SK-N-SH (cell line): ENCODE data around the gene FIZ1. TPM values are rescaled to one million over a fixed set of nuclear protein-coding genes. Genes with fewer than 3 reads are reported as not detected.

Experiments
- CTCF ChIA-PET: fragments of 300-600, 350-600 bp; formaldehyde crosslinking; extraction: SDS; loops from one replicate; lab custom pipeline; 2021; lab: Yijun Ruan, JAX
- POLR2A ChIA-PET: fragments of 350-600 bp; sonication (Branson Sonifier 250); formaldehyde crosslinking; extraction: SDS; loops from one replicate; lab custom pipeline; 2020; ENCODE audit warnings: antibody characterized with exemption, inconsistent platforms; lab: Yijun Ruan, JAX
- DNase-seq: peaks from one replicate; pipeline ENCODE4 v3.0.0; 2012
- H2AFZ ChIP-seq: fragments of 200-600 bp; sonication (generic); 2 replicates; pipeline ENCODE4 v1.8.1; 2016; ENCODE audit warnings: antibody characterized with exemption, mild to moderate bottlenecking, low read depth
- H3F3A ChIP-seq: fragments of 200-600 bp; sonication (generic); replicated peaks from 2 replicates; pipeline ENCODE3; 2016; ENCODE audit warnings: antibody characterized with exemption, mild to moderate bottlenecking; ENCODE audit not compliant: insufficient read depth
- H3K27ac ChIP-seq, 2 experiments: fragments of 200-500 bp in 1 of 2; fragments of 200-600 bp in 1 of 2; sonication (Bioruptor generic) in 1 of 2; sonication (generic), shearing (Covaris generic) in 1 of 2; 2 replicates each; pipeline versions ENCODE4 v1.5.1 to v1.6.1; 2014 to 2016; ENCODE audit warnings: low read depth in 2 of 2, inconsistent platforms in 1 of 2, low read length in 1 of 2, mild to moderate bottlenecking in 1 of 2, mixed read lengths in 1 of 2
- H3K27me3 ChIP-seq: fragments of 200-600 bp; sonication (generic), shearing (Covaris generic); 2 replicates; pipeline ENCODE4 v1.6.1; 2016; ENCODE audit warnings: mixed run types; ENCODE audit not compliant: insufficient read depth
- H3K36me3 ChIP-seq, 2 experiments: fragments of 200-500 bp in 1 of 2; fragments of 200-600 bp in 1 of 2; sonication (Bioruptor generic) in 1 of 2; sonication (generic) in 1 of 2; replicated peaks in 1 of 2; 2 replicates each; pipeline versions ENCODE3 to v1.5.1; 2014 to 2016; ENCODE audit warnings: low read length in 1 of 2, mild to moderate bottlenecking in 1 of 2; ENCODE audit not compliant: insufficient read depth in 2 of 2, control insufficient read depth in 1 of 2
- H3K4me1 ChIP-seq, 2 experiments: fragments of 200-500 bp in 1 of 2; fragments of 200-600 bp in 1 of 2; sonication (Bioruptor generic) in 1 of 2; sonication (generic), shearing (Covaris generic) in 1 of 2; 2 replicates each; pipeline versions ENCODE4 v1.5.1 to v1.6.1; 2014 to 2016; ENCODE audit warnings: low read depth in 1 of 2, low read length in 1 of 2, mixed run types in 1 of 2; ENCODE audit not compliant: insufficient read depth in 2 of 2, control insufficient read depth in 1 of 2
- H3K4me2 ChIP-seq: fragments of 200-600 bp; sonication (generic), shearing (Covaris generic); 2 replicates; pipeline ENCODE4 v1.6.1; 2017; ENCODE audit warnings: mixed run types
- H3K4me3 ChIP-seq, 2 experiments: fragments of 200-500 bp in 1 of 2; fragments of 200-600 bp in 1 of 2; sonication (Bioruptor generic) in 1 of 2; sonication (generic), shearing (Covaris generic) in 1 of 2; 2 replicates each; pipeline versions ENCODE4 v1.5.1 to v1.8.1; 2014 to 2016; ENCODE audit warnings: low read depth in 2 of 2, inconsistent platforms in 1 of 2, low read length in 1 of 2, mild to moderate bottlenecking in 1 of 2, mixed read lengths in 1 of 2, moderate library complexity in 1 of 2
- H3K79me2 ChIP-seq: fragments of 200-600 bp; sonication (generic); 2 replicates; pipeline ENCODE4 v1.8.1; 2017; ENCODE audit warnings: mild to moderate bottlenecking; ENCODE audit not compliant: insufficient read depth
- H3K9ac ChIP-seq: fragments of 200-600 bp; sonication (generic); 2 replicates; pipeline ENCODE4 v1.6.1; 2017; ENCODE audit warnings: mixed run types
- H3K9me2 ChIP-seq: fragments of 200-600 bp; sonication (generic); 2 replicates; pipeline ENCODE4 v1.6.1; 2017; ENCODE audit warnings: mixed run types
- H3K9me3 ChIP-seq: fragments of 200-600 bp; sonication (generic); 2 replicates; pipeline ENCODE4 v1.6.1; 2017; ENCODE audit warnings: mixed run types, mild to moderate bottlenecking, moderate library complexity
- H4K20me1 ChIP-seq: fragments of 200-600 bp; sonication (generic); 2 replicates; pipeline ENCODE4 v1.6.1; 2017; ENCODE audit warnings: mild to moderate bottlenecking, mixed run types; ENCODE audit not compliant: insufficient read depth
- CHD2 ChIP-seq: fragments of 150-350 bp; IDR thresholded peaks from 2 replicates; pipeline ENCODE4 v1.6.1; 2018; ENCODE audit warnings: low read length; ENCODE audit not compliant: partially characterized antibody
- POLR2AphosphoS5 ChIP-seq: IDR thresholded peaks from 2 replicates; pipeline ENCODE4 v1.6.1; 2012; ENCODE audit warnings: low read depth, low read length
- SIN3A ChIP-seq: IDR thresholded peaks from 2 replicates; pipeline ENCODE4 v1.6.1; 2012; ENCODE audit warnings: low read depth, mild to moderate bottlenecking, low read length, moderate library complexity, borderline replicate concordance
- TCF12 ChIP-seq: IDR thresholded peaks from 2 replicates; pipeline ENCODE4 v1.4.0; 2012
- WGBS: methylation state at CpG from one replicate; pipeline ENCODE4 v1.1.6; 2017; ENCODE audit warnings: low lambda C conversion rate; 5-methylcytosine and 5-hydroxymethylcytosine counted together
- polyA plus RNA-seq, 3 experiments: library from polyadenylated mRNA; depleted of rRNA; stranded (reverse); fragments of >200 nt; gene quantifications; 2 replicates each; pipeline ENCODE4 v1.2.3, GENCODE V29; 2012
- TF ChIP-seq, protein P1 (sequence below): fragments of 150-350 bp; IDR thresholded peaks from 2 replicates; pipeline ENCODE4 v1.6.1; 2017; ENCODE audit warnings: antibody characterized with exemption, low read length, low read depth, borderline replicate concordance
- TF ChIP-seq, protein P2 (sequence below): IDR thresholded peaks from 2 replicates; pipeline ENCODE4; 2012
- TF ChIP-seq, protein P3 (sequence below): IDR thresholded peaks from 2 replicates; pipeline ENCODE4 v1.4.0; 2012; ENCODE audit warnings: low read depth, borderline replicate concordance

FIZ1 gene
- polyA plus RNA-seq, 1 of the 3 experiments (the other 2 are of a cell fraction) = 5.7 TPM

DNA sequence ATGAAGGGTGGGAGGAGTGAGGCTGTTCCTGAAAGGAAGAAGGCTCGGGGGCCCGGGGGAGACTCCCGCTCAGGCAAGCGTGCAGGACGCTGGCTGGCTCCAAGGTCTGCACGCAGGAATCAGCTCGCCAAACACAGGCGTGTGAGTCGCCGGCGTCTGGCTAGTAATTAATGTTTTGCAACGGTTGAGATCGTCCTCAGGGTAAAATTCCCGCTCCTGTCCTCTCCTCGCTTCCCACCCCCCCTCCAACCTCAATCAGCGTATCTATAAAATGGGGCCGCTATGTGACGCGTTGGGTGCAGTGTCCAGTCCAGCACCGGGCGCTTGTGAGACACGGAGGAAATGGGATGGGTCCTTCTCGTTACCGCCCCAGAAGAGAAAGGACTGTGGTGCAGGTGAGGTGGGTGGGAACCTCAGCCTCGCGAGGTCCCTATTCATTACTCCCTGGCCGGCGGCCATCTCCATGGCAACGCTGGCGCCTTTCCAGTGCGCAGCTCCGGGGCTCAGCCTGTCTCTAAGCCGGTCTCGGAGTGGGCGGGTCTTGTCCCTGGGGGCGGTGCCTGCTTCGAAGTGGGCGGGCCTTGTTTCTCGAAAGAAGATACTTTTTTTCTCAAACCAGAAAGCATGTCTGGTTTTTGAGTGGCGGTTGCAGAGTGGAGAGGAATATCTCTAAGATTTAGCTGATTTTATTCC lies 12.2 kb downstream of the FIZ1 start (continued):
- TF ChIP-seq, protein P1, sequence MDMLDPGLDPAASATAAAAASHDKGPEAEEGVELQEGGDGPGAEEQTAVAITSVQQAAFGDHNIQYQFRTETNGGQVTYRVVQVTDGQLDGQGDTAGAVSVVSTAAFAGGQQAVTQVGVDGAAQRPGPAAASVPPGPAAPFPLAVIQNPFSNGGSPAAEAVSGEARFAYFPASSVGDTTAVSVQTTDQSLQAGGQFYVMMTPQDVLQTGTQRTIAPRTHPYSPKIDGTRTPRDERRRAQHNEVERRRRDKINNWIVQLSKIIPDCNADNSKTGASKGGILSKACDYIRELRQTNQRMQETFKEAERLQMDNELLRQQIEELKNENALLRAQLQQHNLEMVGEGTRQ = no peak
- TF ChIP-seq TCF12 (no peak), POLR2AphosphoS5 (no peak)
- TF ChIP-seq, all 33 proteins: peak for 8

DNA sequence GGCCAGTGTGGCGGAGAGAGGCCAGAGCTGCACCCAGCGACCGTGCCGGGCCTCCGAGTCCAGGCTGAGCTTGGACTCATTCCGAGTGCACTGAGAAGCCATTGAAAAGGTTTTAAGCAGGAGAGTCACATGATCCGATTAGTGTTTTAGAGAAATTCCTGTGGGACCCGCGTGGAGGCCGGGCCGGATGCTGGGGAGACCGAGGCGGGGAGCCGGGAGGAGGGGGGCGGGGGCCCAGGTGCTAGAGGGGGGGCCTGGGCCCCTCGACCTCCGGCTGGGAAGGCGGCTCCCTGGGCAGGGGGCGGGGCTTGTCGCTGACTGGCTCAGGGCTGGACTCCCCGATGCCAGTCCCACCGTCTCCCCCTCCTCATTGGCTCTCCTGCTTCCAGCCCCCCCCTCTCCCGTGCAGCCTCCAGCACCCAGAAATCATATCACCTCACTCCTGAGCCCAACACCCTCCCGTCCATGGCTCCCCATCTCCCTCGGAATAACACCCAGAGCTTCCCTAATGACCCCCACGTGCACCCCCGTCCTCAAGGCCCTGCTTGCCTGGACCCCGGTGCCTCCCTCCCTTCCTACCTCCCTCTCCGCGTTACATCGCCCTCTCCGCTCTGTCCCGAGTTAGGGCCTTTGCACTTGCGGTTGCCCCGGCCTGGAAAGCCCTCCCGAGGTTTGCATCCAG lies 13.5 kb downstream of the FIZ1 start:
- WGBS = 34% methylated on average over 29 of the region's 36 CpGs
- peaks cover 15 to 22% of the 10 kb centered on the region in 2 experiments; a peak in 2 of 4 replicates for H3K4me1 ChIP-seq
- peak; percentile 93 for DNase-seq
- H3K9me3 ChIP-seq = no peaks in the 10 kb centered on the region
- no peaks in the 10 kb centered on the region for H3K79me2 ChIP-seq
- no peaks in the 10 kb centered on the region for H3K27me3 ChIP-seq
- ChIA-PET POLR2A (interaction anchor here (0.7 to 4.1 kb wide), 4 partner anchors 13 to 25 kb away, joined by 3 to 32 read pairs (median 4); partner anchors contain the start of genes FIZ1 and ZNF865), CTCF (interaction anchor here (1.4 kb wide), 1 partner anchor 54 kb away, joined by 4 read pairs; no protein-coding TSS in a partner anchor)
- TF ChIP-seq, protein P2, sequence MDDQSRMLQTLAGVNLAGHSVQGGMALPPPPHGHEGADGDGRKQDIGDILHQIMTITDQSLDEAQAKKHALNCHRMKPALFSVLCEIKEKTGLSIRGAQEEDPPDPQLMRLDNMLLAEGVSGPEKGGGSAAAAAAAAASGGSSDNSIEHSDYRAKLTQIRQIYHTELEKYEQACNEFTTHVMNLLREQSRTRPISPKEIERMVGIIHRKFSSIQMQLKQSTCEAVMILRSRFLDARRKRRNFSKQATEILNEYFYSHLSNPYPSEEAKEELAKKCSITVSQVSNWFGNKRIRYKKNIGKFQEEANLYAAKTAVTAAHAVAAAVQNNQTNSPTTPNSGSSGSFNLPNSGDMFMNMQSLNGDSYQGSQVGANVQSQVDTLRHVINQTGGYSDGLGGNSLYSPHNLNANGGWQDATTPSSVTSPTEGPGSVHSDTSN = peak; percentile 92
- TF ChIP-seq SIN3A (no peak), CHD2 (peak; percentile 66)
- TF ChIP-seq, protein P1 = peak; percentile 8; the same call in 1 of the 2 replicates
- TF ChIP-seq, protein P3, sequence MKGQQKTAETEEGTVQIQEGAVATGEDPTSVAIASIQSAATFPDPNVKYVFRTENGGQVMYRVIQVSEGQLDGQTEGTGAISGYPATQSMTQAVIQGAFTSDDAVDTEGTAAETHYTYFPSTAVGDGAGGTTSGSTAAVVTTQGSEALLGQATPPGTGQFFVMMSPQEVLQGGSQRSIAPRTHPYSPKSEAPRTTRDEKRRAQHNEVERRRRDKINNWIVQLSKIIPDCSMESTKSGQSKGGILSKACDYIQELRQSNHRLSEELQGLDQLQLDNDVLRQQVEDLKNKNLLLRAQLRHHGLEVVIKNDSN = peak; percentile 76
- H3K36me3 ChIP-seq = no peaks in the 10 kb centered on the region
- H3K4me2 ChIP-seq = peak overlapping the region; percentile 74
- H4K20me1 ChIP-seq = no peaks in the 10 kb centered on the region
- peak overlapping the region; percentile 26 to 44; a peak in 3 of 4 replicates for H3K4me3 ChIP-seq
- peak overlapping the region; percentile 53 to 89; a peak in 3 of 4 replicates for H3K27ac ChIP-seq
- peaks cover 19% of the 10 kb centered on the region for H3F3A ChIP-seq
- no peaks in the 10 kb centered on the region for H3K9me2 ChIP-seq
- peak overlapping the region; percentile 39 for H3K9ac ChIP-seq
- peak overlapping the region; percentile 97 for H2AFZ ChIP-seq
